Measurements from ENCODE around the gene P4HA3.
A peak's percentile ranks its signal among the peaks of the same experiment; 100 is the strongest.

P4HA3 gene

DNA sequence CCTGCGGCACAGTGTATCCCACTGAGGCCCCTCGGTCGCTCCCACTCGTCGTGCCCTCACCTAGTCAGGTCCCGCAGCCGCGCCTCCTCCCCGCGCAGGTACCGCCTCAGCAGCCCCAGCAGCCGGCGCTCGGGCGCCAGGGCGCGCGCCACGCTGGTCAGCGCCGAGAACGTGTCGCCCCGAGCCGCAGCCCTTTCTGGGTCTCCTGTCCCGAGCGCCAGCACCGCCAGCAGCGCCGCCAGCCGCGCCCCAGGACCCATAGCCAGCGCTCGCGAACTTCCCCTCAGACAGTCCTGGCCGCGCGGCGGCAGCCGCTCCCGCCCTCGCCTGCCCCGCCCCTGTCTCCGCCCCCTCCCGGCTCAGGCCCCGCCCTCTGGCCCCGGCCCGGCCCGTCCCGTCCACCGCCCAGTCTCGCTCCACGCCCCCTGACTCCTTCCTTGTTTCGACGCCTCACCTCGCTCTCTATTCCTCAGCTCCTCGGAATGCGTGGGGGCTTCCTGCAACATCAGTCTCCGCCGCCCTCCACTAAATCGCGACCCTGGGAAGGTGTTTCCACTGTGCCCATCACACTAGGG lies at the start of gene P4HA3:
Gene P4HA3, minus strand, starts transcription at position 289 of the 575 bp plus-strand sequence. Its CDS starts 29 bp downstream, at position 260.
- TF ChIP-seq, protein P1, sequence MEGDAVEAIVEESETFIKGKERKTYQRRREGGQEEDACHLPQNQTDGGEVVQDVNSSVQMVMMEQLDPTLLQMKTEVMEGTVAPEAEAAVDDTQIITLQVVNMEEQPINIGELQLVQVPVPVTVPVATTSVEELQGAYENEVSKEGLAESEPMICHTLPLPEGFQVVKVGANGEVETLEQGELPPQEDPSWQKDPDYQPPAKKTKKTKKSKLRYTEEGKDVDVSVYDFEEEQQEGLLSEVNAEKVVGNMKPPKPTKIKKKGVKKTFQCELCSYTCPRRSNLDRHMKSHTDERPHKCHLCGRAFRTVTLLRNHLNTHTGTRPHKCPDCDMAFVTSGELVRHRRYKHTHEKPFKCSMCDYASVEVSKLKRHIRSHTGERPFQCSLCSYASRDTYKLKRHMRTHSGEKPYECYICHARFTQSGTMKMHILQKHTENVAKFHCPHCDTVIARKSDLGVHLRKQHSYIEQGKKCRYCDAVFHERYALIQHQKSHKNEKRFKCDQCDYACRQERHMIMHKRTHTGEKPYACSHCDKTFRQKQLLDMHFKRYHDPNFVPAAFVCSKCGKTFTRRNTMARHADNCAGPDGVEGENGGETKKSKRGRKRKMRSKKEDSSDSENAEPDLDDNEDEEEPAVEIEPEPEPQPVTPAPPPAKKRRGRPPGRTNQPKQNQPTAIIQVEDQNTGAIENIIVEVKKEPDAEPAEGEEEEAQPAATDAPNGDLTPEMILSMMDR (IDR thresholded peaks at IDR 0.05; ENCODE audit: low read depth, low read length, missing control alignments): peak; percentile 1
- DNase-seq (ENCODE audit: low read depth): no peak
- peak within 1 kb of the TSS; percentile 27 for H3K4me3 ChIP-seq (ENCODE audit: low read depth, low read length)

DNA sequence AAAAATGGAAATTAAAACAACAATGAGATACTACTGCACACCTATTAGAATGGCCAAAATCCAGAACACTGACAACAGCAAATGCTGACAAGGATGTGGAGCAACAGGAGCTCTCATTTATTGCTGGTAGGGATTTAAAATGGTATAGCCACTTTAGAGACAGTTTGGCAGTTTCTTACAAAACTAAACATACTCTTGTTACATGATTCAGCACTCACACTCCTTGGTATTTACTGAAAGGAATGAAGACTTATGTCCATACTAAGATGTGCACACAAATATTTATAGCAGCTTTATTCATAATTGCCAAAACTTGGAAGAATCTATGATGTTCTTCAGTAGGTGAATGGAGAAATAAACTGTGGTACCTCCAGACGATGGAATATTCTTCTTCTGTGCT lies 46.0 kb upstream of the P4HA3 start:
- DNase-seq (ENCODE audit: low read depth): no peak
- H3K4me3 ChIP-seq (ENCODE audit: low read depth, low read length): no peak overlapping the region
- TF ChIP-seq, protein P1 (IDR thresholded peaks at IDR 0.05; ENCODE audit: low read depth, low read length, missing control alignments): no peak

DNA sequence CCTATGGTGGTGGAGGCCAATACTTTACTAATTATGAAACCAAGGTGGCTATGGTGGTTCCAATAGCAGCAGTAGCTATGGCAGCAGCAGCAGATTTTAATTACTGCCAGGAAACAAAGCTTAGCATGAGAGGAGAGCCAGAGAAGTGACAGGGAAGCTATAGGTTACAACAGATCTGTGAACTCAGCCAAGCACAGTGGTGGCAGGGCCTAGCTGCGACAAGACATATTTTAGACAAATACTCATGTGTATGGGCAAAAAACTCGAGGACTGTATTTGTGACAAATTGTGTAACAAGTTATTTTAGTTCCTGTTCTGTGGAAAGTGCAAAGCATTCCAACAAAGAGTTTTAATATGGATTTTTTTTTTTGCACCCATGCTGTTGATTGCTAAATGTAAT lies 44.2 kb upstream of the P4HA3 start:
- H3K4me3 ChIP-seq (ENCODE audit: low read depth, low read length): no peak overlapping the region
- no peak for DNase-seq (ENCODE audit: low read depth)
- TF ChIP-seq, protein P1 (IDR thresholded peaks at IDR 0.05; ENCODE audit: low read depth, low read length, missing control alignments): no peak

DNA sequence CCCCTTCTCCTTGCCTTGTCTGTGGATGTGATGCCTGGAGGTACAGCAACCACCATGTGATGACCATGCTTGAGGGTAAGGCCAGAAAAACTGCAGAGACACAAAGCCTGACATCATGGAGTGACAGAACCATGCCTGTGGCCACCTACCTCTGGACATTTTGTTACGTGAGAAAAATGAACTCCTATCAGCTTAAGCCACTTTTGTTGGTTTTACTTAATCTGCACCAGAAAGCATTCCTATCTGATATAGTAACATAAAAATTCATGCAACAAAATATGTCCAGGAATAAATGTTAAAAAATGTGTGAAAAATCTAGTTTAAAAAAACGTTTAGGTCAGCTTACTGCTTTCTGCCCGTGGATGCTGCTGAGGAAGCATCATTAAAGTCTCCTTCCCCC lies 42.6 kb upstream of the P4HA3 start:
- H3K4me3 ChIP-seq (ENCODE audit: low read depth, low read length): no peak overlapping the region
- TF ChIP-seq, protein P1 (IDR thresholded peaks at IDR 0.05; ENCODE audit: low read depth, low read length, missing control alignments): no peak
- no peak for DNase-seq (ENCODE audit: low read depth)

DNA sequence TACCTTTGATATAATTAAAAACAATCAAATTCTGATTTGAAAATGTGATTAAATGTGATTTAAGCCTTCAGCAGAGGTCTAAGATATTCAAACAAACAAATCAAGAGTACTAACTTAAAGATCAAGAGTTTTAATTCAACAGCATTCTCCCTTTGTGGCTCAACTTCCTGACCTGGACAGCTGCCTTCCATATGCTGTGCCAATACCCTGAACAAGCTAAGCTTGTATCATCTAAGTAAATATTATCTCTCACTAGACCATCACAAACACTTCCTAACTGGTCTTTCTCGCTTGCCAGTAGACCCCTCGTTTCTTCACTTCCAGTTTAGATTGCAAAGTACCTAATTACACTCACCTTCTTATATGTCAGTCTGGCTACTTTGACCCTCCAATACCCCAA lies 35.9 kb upstream of the P4HA3 start:
- TF ChIP-seq, protein P1 (IDR thresholded peaks at IDR 0.05; ENCODE audit: low read depth, low read length, missing control alignments): no peak
- no peak for DNase-seq (ENCODE audit: low read depth)
- H3K4me3 ChIP-seq (ENCODE audit: low read depth, low read length): no peak overlapping the region

DNA sequence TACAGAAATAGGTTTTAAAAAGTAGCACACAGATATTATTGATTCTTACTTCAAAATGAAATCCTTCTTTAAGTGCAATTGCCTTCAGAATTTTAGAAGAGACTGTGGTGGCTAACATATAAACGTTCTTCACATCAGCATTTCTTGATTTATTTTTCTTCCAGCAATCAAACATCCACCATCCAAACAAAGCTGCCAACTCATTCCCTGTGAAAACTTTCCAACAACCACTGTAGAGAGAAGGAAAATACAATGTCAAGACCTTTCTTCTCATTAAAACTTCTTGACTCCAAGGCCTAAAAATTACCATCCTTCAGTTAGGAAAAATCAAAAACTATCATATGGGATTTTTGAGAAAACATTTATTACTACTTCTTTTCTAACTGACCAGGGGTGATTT lies 34.0 kb upstream of the P4HA3 start:
- no peak for DNase-seq (ENCODE audit: low read depth)
- H3K4me3 ChIP-seq (ENCODE audit: low read depth, low read length): no peak overlapping the region
- TF ChIP-seq, protein P1 (IDR thresholded peaks at IDR 0.05; ENCODE audit: low read depth, low read length, missing control alignments): no peak

DNA sequence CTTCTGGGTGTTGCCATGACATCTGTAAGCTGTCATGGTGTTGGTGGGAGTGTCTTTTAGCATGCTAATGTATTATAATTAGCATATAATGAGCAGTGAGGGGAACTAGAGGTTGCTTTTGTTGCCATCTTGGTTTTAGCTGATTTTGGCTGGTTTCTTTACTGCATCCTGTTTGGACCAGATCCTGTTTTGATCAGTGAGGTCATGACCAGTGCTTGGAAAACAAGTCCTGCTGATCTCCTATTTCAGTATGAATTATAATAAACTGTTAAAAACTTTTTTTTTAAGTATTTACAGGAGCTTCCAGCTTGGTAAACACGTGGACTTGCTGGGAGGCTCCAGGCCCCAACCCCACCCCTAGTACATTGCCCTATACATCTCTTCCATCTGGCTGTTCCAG lies 30.5 kb upstream of the P4HA3 start:
- H3K4me3 ChIP-seq (ENCODE audit: low read depth, low read length): no peak overlapping the region
- DNase-seq (ENCODE audit: low read depth): no peak
- TF ChIP-seq, protein P1 (IDR thresholded peaks at IDR 0.05; ENCODE audit: low read depth, low read length, missing control alignments): no peak
